SU-DHL-6 (cell line): ENCODE measurements around the gene KRT8.

Experiments
- H2AFZ ChIP-seq: fragments of 200-600 bp; sonication (generic); 2 replicates; pipeline ENCODE4 v1.6.1; 2014; ENCODE audit warnings: low read depth, mild to moderate bottlenecking, moderate library complexity, mixed read lengths, antibody characterized with exemption, low read length; ENCODE audit not compliant: severe bottlenecking
- H3F3A ChIP-seq: fragments of 200-600 bp; shearing (Covaris generic); 2 replicates; pipeline ENCODE4 v1.6.0; 2016; ENCODE audit warnings: antibody characterized with exemption, mild to moderate bottlenecking; ENCODE audit not compliant: insufficient read depth
- H3K27ac ChIP-seq: fragments of 200-600 bp; sonication (generic); 2 replicates; pipeline ENCODE4 v1.5.1; 2016; ENCODE audit warnings: low read depth, mild to moderate bottlenecking, low read length, moderate library complexity, mixed read lengths
- H3K27me3 ChIP-seq: fragments of 200-600 bp; sonication (generic), shearing (Covaris generic); 2 replicates; pipeline ENCODE4 v1.6.0; 2014; ENCODE audit warnings: mild to moderate bottlenecking, low read length
- H3K36me3 ChIP-seq: fragments of 200-600 bp; sonication (generic); 2 replicates; pipeline ENCODE4 v1.6.1; 2014; ENCODE audit warnings: mild to moderate bottlenecking, low read length, mixed read lengths
- H3K4me2 ChIP-seq: fragments of 300-600, 200-600 bp; shearing (Covaris generic), sonication (generic); 2 replicates; pipeline ENCODE4 v1.6.0; 2014; ENCODE audit warnings: low read length, low read depth, mild to moderate bottlenecking; ENCODE audit not compliant: poor library complexity, severe bottlenecking
- H3K4me3 ChIP-seq: fragments of 200-600 bp; sonication (generic); 2 replicates; pipeline ENCODE4 v1.5.1; 2014; ENCODE audit warnings: antibody characterized with exemption, low read length, mild to moderate bottlenecking, mixed read lengths; ENCODE audit not compliant: insufficient read depth, poor library complexity, severe bottlenecking
- H3K79me2 ChIP-seq: fragments of 200-600 bp; sonication (generic); 2 replicates; pipeline ENCODE4 v1.6.1; 2014; ENCODE audit warnings: mild to moderate bottlenecking, low read length, moderate library complexity; ENCODE audit not compliant: insufficient read depth
- H3K9ac ChIP-seq: fragments of 200-600 bp; sonication (generic); 2 replicates; pipeline ENCODE4 v1.7.0; 2014; ENCODE audit warnings: mild to moderate bottlenecking, low read length
- H3K9me2 ChIP-seq: fragments of 200-600 bp; sonication (generic); replicated peaks from 2 replicates; pipeline ENCODE4 v1.6.1; 2014; ENCODE audit warnings: low read length; ENCODE audit not compliant: insufficient read depth
- H3K9me3 ChIP-seq: fragments of 200-600 bp; sonication (generic); 2 replicates; pipeline ENCODE4 v1.6.1; 2014; ENCODE audit warnings: low read length, mixed read lengths; ENCODE audit not compliant: insufficient read depth
- H4K20me1 ChIP-seq: fragments of 200-600 bp; sonication (generic); 2 replicates; pipeline ENCODE4 v1.6.1; 2014; ENCODE audit warnings: low read depth, mild to moderate bottlenecking, antibody characterized with exemption, low read length, moderate library complexity, mixed read lengths
- EZH2phosphoT487 ChIP-seq: fragments of 200-600 bp; sonication (generic), shearing (Covaris generic); conservative IDR thresholded peaks from 2 replicates; pipeline ENCODE4 v1.6.1; 2018; ENCODE audit warnings: mild to moderate bottlenecking, antibody characterized with exemption, low read length, moderate library complexity, mixed read lengths
- TF ChIP-seq, protein P1 (sequence below): fragments of 200-600 bp; sonication (generic); IDR thresholded peaks from one replicate; pipeline ENCODE4 v1.5.1; 2017; ENCODE audit warnings: antibody characterized with exemption, mild to moderate bottlenecking, low read length, moderate library complexity; ENCODE audit not compliant: insufficient read depth, poor library complexity, severe bottlenecking

Gene KRT8

GRCh38 chr12:52927964-52928363 is 23.1 kb upstream of the KRT8 start:
- Histone ChIP-seq H3F3A (no peaks in the 10 kb centered on the region), H3K79me2 (no peaks in the 10 kb centered on the region), H3K9me3 (no peaks in the 10 kb centered on the region), H4K20me1 (no peaks in the 10 kb centered on the region), H3K4me3 (no peak overlapping the region), H3K27me3 (no peaks in the 10 kb centered on the region), H3K4me2 (no peak overlapping the region), H2AFZ (no peak overlapping the region), H3K9ac (no peak overlapping the region), H3K9me2 (no peaks in the 10 kb centered on the region), H3K27ac (no peak overlapping the region), H3K36me3 (no peaks in the 10 kb centered on the region)
- TF ChIP-seq EZH2phosphoT487: no peak
- TF ChIP-seq, protein P1, sequence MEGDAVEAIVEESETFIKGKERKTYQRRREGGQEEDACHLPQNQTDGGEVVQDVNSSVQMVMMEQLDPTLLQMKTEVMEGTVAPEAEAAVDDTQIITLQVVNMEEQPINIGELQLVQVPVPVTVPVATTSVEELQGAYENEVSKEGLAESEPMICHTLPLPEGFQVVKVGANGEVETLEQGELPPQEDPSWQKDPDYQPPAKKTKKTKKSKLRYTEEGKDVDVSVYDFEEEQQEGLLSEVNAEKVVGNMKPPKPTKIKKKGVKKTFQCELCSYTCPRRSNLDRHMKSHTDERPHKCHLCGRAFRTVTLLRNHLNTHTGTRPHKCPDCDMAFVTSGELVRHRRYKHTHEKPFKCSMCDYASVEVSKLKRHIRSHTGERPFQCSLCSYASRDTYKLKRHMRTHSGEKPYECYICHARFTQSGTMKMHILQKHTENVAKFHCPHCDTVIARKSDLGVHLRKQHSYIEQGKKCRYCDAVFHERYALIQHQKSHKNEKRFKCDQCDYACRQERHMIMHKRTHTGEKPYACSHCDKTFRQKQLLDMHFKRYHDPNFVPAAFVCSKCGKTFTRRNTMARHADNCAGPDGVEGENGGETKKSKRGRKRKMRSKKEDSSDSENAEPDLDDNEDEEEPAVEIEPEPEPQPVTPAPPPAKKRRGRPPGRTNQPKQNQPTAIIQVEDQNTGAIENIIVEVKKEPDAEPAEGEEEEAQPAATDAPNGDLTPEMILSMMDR: no peak

- Histone ChIP-seq H3K9me2 (no peaks in the 10 kb centered on the region), H3K79me2 (no peaks in the 10 kb centered on the region), H3K4me2 (no peak overlapping the region), H3K27me3 (no peaks in the 10 kb centered on the region), H3K9me3 (no peaks in the 10 kb centered on the region), H3K36me3 (no peaks in the 10 kb centered on the region), H3K27ac (no peak overlapping the region), H3F3A (no peaks in the 10 kb centered on the region), H3K9ac (no peak overlapping the region), H3K4me3 (no peak overlapping the region), H2AFZ (no peak overlapping the region), H4K20me1 (no peaks in the 10 kb centered on the region)
- no peak for TF ChIP-seq EZH2phosphoT487
- TF ChIP-seq, protein P1: no peak
Observed at GRCh38 chr12:52926596-52927234, 21.8 kb upstream of the KRT8 start.

- Histone ChIP-seq H3K9me3 (no peaks in the 10 kb centered on the region), H3F3A (no peaks in the 10 kb centered on the region), H3K4me2 (no peak overlapping the region), H3K36me3 (no peaks in the 10 kb centered on the region), H3K27ac (no peak overlapping the region), H3K79me2 (no peaks in the 10 kb centered on the region), H3K9me2 (no peaks in the 10 kb centered on the region), H3K27me3 (no peaks in the 10 kb centered on the region), H3K9ac (no peak overlapping the region), H4K20me1 (no peaks in the 10 kb centered on the region), H2AFZ (no peak overlapping the region), H3K4me3 (no peak overlapping the region)
- TF ChIP-seq, protein P1: no peak
- TF ChIP-seq EZH2phosphoT487: no peak
Observed at GRCh38 chr12:52925717-52926595, 21.1 kb upstream of the KRT8 start.
